Dedifferentiated amniotic fluid mesenchymal stem cell (primary cell): ENCODE results near the gene ZNF496.

Experiments used
- DNase-seq: peaks from one replicate; pipeline ENCODE4 v3.0.0-alpha.2; 2016; ENCODE audit errors: extremely low spot score

The ZNF496 gene

GRCh38 chr1:247328311-247328710 lies 3.4 kb downstream of the ZNF496 start:
- no peak for DNase-seq

GRCh38 chr1:247326411-247327130 lies 5.1 kb downstream of the ZNF496 start:
- no peak for DNase-seq

- no peak for DNase-seq
Measured at GRCh38 chr1:247324923-247325322, 6.7 kb downstream of the ZNF496 start.

GRCh38 chr1:247324204-247324787 lies 7.4 kb downstream of the ZNF496 start:
- no peak for DNase-seq

- DNase-seq = no peak
Measured at GRCh38 chr1:247322849-247323586, 8.6 kb downstream of the ZNF496 start.

GRCh38 chr1:247322442-247322841 lies 9.2 kb downstream of the ZNF496 start:
- DNase-seq = no peak

GRCh38 chr1:247317702-247318101 lies 14.0 kb downstream of the ZNF496 start:
- no peak for DNase-seq

GRCh38 chr1:247316590-247317197 lies 15.0 kb downstream of the ZNF496 start:
- DNase-seq = no peak

- DNase-seq = no peak
Measured at GRCh38 chr1:247304031-247304430, 27.6 kb downstream of the ZNF496 start.

GRCh38 chr1:247303216-247303615 lies 28.5 kb downstream of the ZNF496 start:
- no peak for DNase-seq

GRCh38 chr1:247301176-247301540 lies 30.5 kb downstream of the ZNF496 start:
- DNase-seq = no peak

- DNase-seq = no peak
Measured at GRCh38 chr1:247300491-247301175, 31.0 kb downstream of the ZNF496 start.

- no peak for DNase-seq
Measured at GRCh38 chr1:247299723-247300381, 31.8 kb downstream of the ZNF496 start.

- DNase-seq = no peak
Measured at GRCh38 chr1:247298701-247299100, 33.0 kb downstream of the ZNF496 start.

- DNase-seq = no peak
Measured at GRCh38 chr1:247298124-247298481, 33.6 kb downstream of the ZNF496 start.

- no peak for DNase-seq
Measured at GRCh38 chr1:247297263-247298123, 34.2 kb downstream of the ZNF496 start.

GRCh38 chr1:247296599-247297180 lies 35.0 kb downstream of the ZNF496 start:
- no peak for DNase-seq

GRCh38 chr1:247295746-247296145 lies 35.9 kb downstream of the ZNF496 start:
- DNase-seq = no peak

- no peak for DNase-seq
Measured at GRCh38 chr1:247295274-247295684, 36.4 kb downstream of the ZNF496 start.

GRCh38 chr1:247294282-247294681 lies 37.4 kb downstream of the ZNF496 start:
- peak; percentile 40 for DNase-seq
